ENCODE data around the gene COL24A1.

- TF ChIP-seq CTCF (IDR thresholded peaks at IDR 0.05; ENCODE audit: control extremely low read depth in 1 of 3, insufficient read depth in 1 of 3, low read depth in 1 of 3, low read length in 3 of 3) (no peak), POLR2A (IDR thresholded peaks at IDR 0.05; ENCODE audit: control extremely low read depth in 1 of 2, low read depth in 2 of 2, low read length in 2 of 2) (no peak), CEBPB (IDR thresholded peaks at IDR 0.05; ENCODE audit: low read depth, low read length) (no peak), RBBP5 (IDR thresholded peaks at IDR 0.05; ENCODE audit: borderline replicate concordance, low read depth, low read length) (no peak), USF2 (IDR thresholded peaks at IDR 0.05; ENCODE audit: low read length) (no peak), RFX5 (IDR thresholded peaks at IDR 0.05; ENCODE audit: borderline replicate concordance, low read depth, low read length) (no peak), RAD21 (IDR thresholded peaks at IDR 0.05 in 1 of 2, conservative IDR thresholded peaks at IDR 0.05 in 1 of 2; ENCODE audit: low read depth in 2 of 2, low read length in 2 of 2) (no peak), SUZ12 (IDR thresholded peaks at IDR 0.05; ENCODE audit: low read length) (no peak), TAF1 (IDR thresholded peaks at IDR 0.05; ENCODE audit: low read depth, low read length) (no peak), SAP30 (IDR thresholded peaks at IDR 0.05; ENCODE audit: insufficient read depth, insufficient replicate concordance, low read length) (no peak), KDM1A (IDR thresholded peaks at IDR 0.05; ENCODE audit: borderline replicate concordance, low read length) (no peak), SP2 (IDR thresholded peaks at IDR 0.05; ENCODE audit: low read length) (no peak), POLR2AphosphoS5 (IDR thresholded peaks at IDR 0.05; ENCODE audit: low read depth, low read length) (no peak)
Observed at GRCh38 chr1:86069757-86070145, 86.8 kb downstream of the COL24A1 start.

All from H1 (cell line).